Lower lobe of right lung (tissue), 2 donors: Measurements from ENCODE around the gene LSM2. TPM values are rescaled to one million over a fixed set of nuclear protein-coding genes. Genes with fewer than 3 reads are reported as not detected.

Experiments
- ATAC-seq, 2 donors: fragments of 200-7000 bp; cut with Tn5 transposase; one replicate each; pipeline ENCODE4 v1.9.1; 2020 to 2022; ENCODE audit warnings: mild to moderate bottlenecking in 2 of 2, moderate library complexity in 2 of 2
- DNase-seq: peaks from one replicate; pipeline ENCODE4 v3.0.0-alpha.2; 2020
- H3K27ac ChIP-seq: fragments of 200-600 bp; one replicate; pipeline ENCODE4 v1.8.0; 2022
- H3K27me3 ChIP-seq: fragments of 200-600 bp; one replicate; pipeline ENCODE4 v1.8.0; 2022; ENCODE audit warnings: low read depth
- H3K36me3 ChIP-seq: fragments of 200-600 bp; one replicate; pipeline ENCODE4 v1.8.0; 2022; ENCODE audit warnings: mild to moderate bottlenecking
- H3K4me1 ChIP-seq: fragments of 200-600 bp; one replicate; pipeline ENCODE4 v1.8.0; 2022
- H3K4me3 ChIP-seq: fragments of 200-600 bp; one replicate; pipeline ENCODE4 v1.8.0; 2022; ENCODE audit warnings: mild to moderate bottlenecking
- H3K9me3 ChIP-seq: fragments of 200-600 bp; one replicate; pipeline ENCODE4 v1.8.0; 2022
- CTCF ChIP-seq: fragments of 200-600 bp; IDR thresholded peaks from one replicate; pipeline ENCODE4 v1.8.0; 2022; ENCODE audit warnings: antibody characterized with exemption, mild to moderate bottlenecking
- intact Hi-C: fragments of 100-400 bp; cut with DNase I; formaldehyde crosslinking; loops from one replicate; pipeline ENCODE4 v1.11.0; 2022
- total RNA-seq: library from RNA; stranded (reverse); fragmentation: NEBNext Ultra II Directional; extraction: Animal tissue kit (Norgen Biotek cat#: 25700); gene quantifications from one replicate; pipeline ENCODE4 v1.2.1, GENCODE V29; 2021
- donor health status: DM: no; HTN: yes; CAD: no; lungs with severe emphysema.

LSM2 gene
- total RNA-seq, 1 donor from 2014 or later, result 30.5 TPM

GRCh38 chr6:31768363-31769257, 38.2 kb downstream of the LSM2 start:
- intact Hi-C loops, result no loop called here
- H3K4me3 ChIP-seq, result no peak overlapping the region
- peaks cover 17% of the 10 kb centered on the region for H3K4me1 ChIP-seq
- H3K36me3 ChIP-seq, result no peaks in the 10 kb centered on the region
- no peaks in the 10 kb centered on the region for H3K9me3 ChIP-seq
- peak overlapping the region; percentile 36 for H3K27ac ChIP-seq
- no peak for DNase-seq
- no peaks in the 10 kb centered on the region for H3K27me3 ChIP-seq
- no peak for TF ChIP-seq CTCF
- ATAC-seq, result peak; percentile 40 to 54

- H3K4me3 ChIP-seq, result no peak overlapping the region
- no peaks in the 10 kb centered on the region for H3K36me3 ChIP-seq
- H3K4me1 ChIP-seq, result peaks cover 17% of the 10 kb centered on the region
- no peaks in the 10 kb centered on the region for H3K9me3 ChIP-seq
- no peak for TF ChIP-seq CTCF
- no peak for DNase-seq
- no peak for ATAC-seq
- no peaks in the 10 kb centered on the region for H3K27me3 ChIP-seq
- intact Hi-C loops, result no loop called here
- no peak overlapping the region for H3K27ac ChIP-seq
Observed at GRCh38 chr6:31767096-31767645, 39.6 kb downstream of the LSM2 start.

GRCh38 chr6:31765910-31766794, 40.6 kb downstream of the LSM2 start:
- Histone ChIP-seq H3K9me3 (no peaks in the 10 kb centered on the region), H3K36me3 (no peaks in the 10 kb centered on the region), H3K4me1 (peaks cover 17% of the 10 kb centered on the region), H3K27me3 (no peaks in the 10 kb centered on the region), H3K4me3 (peak overlapping the region; percentile 27), H3K27ac (no peak overlapping the region)
- TF ChIP-seq CTCF, result no peak
- DNase-seq (no peak), ATAC-seq (peak in 1 of 2 donors; percentile 27)
- intact Hi-C loops, result no loop called here

- ATAC-seq (no peak), DNase-seq (no peak)
- TF ChIP-seq CTCF, result no peak
- no peak overlapping the region for H3K4me3 ChIP-seq
- no peaks in the 10 kb centered on the region for H3K27me3 ChIP-seq
- intact Hi-C loops, result no loop called here
- no peaks in the 10 kb centered on the region for H3K9me3 ChIP-seq
- H3K27ac ChIP-seq, result no peak overlapping the region
- peaks cover 17% of the 10 kb centered on the region for H3K4me1 ChIP-seq
- H3K36me3 ChIP-seq, result no peaks in the 10 kb centered on the region
Observed at GRCh38 chr6:31765559-31765909, 41.2 kb downstream of the LSM2 start.

GRCh38 chr6:31764198-31764597, 42.6 kb downstream of the LSM2 start:
- peaks cover 9% of the 10 kb centered on the region for H3K4me1 ChIP-seq
- intact Hi-C loops, result no loop called here
- no peak overlapping the region for H3K4me3 ChIP-seq
- H3K36me3 ChIP-seq, result no peaks in the 10 kb centered on the region
- TF ChIP-seq CTCF, result no peak
- no peak overlapping the region for H3K27ac ChIP-seq
- ATAC-seq, result no peak
- no peaks in the 10 kb centered on the region for H3K9me3 ChIP-seq
- no peaks in the 10 kb centered on the region for H3K27me3 ChIP-seq
- no peak for DNase-seq
